Embryonic facial prominence (tissue), 1 donor: Measurements from ENCODE around the gene GXYLT2.

Source experiments
- DNase-seq: peaks from one replicate; pipeline ENCODE4 v3.0.0-alpha.2; 2016; ENCODE audit errors: extremely low spot score

GXYLT2 gene

DNA sequence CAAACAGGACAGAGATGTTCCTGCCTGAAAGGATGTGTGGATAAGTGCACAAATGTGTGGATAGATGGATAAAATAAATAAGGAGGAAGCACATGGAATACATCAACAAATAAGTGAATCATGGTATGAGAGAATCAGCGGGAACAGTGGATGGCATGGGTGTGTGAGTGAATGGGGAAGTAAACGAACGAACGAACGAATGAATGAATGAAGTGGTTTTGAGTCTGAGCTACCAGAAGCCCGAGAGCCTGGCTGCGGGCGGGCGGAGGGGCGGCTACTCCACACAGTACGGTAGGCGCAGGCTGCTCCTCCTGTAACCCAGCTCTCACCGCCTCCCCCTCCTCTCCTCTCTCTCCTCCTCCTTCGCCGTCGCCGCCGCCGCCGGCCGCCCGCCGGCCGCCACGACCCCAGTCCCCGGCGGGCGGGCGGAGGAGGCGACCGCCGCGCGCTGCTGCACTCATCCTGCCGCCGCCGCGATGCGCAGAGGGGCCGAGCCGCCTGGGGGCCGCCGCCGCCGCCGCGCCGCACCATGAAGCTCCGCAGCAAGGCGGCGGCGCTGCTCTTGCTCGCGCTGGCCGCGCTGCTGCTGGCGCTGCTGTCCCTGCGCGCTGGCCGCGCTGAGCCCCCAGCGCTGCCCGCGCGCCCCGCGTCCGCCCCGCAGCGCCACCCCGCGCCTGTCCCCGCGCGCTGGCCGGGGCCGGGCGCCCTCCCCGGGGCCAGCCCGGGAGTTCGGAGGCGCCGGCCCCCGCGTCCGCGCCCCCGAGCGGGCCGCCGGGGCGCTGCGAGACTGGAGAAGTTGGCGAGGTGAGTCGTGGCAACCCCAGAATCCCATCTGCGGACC lies at the start of gene GXYLT2:
GXYLT2 (plus strand) TSS at position 342 of the 841 bp plus-strand sequence; CDS start at position 530, 188 bp downstream.
- DNase-seq, result peak; percentile 78

- DNase-seq, result no peak
These were observed 48.8 kb upstream of the GXYLT2 start for GRCh38 chr3:72839057-72839456.

DNA sequence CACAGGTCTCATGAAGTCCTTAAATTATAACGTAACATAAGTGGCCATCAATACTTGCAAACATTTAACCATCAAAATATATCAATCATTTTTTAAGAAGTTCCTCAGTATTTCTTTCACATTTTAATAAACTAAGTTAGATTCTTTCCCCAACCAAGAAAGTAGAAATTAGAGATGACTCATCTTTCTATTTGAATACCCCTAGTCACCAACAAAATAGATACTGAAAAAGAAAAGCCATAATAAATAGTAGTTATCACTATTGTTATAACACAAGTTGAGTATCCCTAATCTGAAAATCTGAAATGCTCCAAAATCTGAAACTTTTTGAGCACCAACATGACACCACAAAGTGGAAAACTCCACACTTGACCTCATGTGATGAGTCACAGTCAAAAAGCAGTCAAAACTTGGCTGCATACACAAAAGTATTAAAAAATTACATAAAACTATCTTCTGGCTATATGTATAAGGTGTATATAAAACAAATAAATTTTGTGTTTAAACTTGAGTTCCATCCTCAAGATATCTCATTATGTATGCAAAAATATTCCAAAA lies 43.3 kb upstream of the GXYLT2 start:
- no peak for DNase-seq

DNA sequence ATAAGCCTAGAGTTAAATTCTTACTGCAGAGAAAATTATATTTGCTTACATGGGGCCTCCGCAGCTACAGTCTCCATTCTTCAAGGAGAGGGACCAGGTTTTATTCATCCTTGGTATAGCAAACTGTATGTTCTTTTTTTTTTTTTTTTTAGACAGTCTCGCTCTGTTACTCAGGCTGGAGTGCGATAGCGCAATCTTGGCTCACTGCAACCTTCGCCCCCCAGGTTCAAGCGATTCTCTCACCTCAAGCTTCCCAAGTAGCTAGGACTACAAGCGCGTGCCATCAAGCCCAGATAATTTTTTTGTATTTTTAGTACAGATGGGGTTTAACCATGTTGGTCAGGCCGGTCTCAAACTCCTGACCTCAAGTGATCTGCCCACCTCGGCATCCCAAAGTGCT lies 41.7 kb upstream of the GXYLT2 start:
- no peak for DNase-seq

DNA sequence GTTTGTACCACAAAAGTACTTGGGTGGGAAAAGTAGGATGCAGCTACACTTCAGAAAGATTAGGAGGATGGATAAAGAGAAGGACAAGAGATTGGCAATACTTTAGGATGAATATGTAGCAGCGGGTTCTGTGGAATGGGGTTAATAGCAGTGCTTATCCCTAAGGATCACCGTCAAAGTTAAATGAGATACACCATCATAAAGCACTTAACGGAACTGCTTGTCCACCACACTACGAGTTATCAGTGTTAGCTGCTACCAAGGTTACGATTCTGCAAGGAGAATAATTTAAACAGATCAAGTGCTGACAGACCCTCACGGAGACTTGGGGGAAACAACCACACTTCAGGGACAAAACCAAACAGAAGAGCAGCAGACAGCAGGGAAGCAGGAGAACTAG lies 40.6 kb upstream of the GXYLT2 start:
- DNase-seq, result no peak

DNA sequence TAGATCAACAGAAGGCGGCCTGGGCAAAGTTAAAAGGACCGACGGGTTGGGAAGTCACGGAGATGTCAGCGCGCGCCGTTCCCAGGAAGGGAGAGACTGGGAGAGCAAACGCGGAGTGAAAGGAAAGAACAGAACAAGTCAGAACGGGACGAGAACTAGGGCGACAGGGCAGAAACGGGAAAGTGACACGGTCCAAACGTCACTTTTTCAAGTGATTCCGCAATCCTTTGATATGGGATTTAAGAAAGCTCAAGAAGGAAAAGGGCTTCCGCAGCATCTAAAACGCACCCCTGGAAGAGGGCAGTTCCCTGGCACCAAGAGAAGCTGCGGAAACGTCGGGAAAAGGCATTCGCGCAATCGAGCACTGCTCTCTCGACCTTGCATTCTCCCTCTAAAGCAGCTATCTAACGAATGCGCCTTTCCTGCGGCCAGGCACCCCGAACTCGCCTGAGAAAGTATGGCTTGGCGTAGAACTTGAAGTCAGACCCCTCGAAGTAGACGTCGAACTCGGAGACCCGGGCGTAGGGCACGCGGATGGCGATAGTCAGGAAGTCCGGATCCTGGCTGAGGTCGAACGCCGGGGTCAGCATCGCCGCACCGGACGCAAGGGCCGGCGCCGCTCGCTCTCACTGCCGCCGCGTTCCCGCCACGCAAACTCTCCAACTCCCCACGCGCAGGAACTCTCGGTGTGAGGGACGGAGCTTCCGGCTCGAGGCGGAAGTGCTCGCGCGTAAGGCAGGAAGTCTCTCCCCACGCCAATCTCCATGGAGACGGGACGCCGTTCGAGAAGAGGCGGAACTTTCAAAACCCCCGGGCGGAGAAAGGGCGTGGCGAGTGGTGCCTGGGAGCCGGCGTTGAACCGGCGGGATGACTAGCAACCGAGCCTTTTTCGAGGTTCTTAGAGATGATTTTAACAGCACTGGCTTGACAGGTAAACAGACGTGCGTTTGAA lies 39.8 kb upstream of the GXYLT2 start, which contains the start of gene SHQ1:
SHQ1 (minus strand) TSS at position 695 of the 952 bp plus-strand sequence; CDS start at position 590, 105 bp downstream.
- DNase-seq, result peak; percentile 89

GRCh38 chr3:72848703-72849081 lies 39.2 kb upstream of the GXYLT2 start:
- DNase-seq, result no peak

- no peak for DNase-seq
These were observed 32.8 kb upstream of the GXYLT2 start for GRCh38 chr3:72855001-72855400.

GRCh38 chr3:72860053-72860452 lies 27.8 kb upstream of the GXYLT2 start:
- no peak for DNase-seq

DNA sequence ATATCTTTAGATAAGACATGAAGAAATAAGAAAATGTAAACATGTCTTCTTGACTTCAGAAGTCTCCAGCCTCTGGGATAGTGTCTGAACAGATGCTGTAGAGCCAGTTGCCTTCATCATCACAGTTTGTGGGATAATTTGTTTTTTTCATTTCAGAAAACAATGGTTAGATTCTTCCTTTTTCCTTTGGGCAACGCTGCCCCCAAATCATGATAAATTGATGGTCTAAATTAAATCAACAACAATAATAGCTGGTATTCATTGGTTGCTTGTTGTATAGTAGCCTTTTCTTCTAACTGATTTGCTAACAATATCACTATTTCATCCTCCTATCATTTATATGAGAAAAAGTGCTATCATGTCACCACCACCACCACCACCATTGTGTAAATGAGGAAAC lies 27.0 kb upstream of the GXYLT2 start:
- DNase-seq, result no peak

DNA sequence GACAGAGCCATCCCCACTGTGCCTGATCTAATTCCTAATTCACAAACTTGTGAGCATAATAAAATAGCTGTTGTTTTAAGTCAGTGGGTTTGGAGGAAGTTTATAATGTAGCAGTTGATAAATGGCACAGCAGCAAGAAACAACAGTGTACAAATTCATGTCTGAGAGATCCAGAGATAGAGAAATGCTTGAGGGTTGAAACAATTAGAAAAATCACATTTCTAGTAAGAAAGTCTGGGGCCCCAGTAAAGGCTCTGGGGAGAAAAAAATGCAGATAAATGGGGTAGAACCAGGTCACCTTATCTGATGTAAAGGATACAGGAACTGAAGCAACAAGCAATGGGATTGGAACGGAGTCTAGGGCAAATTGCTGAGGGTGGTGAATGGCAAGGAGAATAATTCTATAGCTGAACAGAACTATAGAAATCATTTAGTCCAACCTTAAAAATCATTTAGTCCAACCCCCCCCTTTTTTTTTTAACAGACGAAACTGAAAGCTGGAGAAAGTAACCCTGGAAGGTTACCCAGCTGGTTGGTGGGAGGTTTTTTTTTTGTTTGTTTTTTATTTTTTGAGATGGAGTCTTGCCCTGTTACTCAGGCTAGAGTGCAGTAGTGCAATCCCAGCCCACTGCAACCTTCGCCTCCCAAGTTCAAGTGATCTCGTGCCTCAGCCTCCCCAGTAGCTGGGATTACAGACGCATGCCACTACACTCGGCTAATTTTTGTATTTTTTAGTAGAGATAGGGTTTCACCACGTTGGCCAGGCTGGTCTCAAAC lies 25.3 kb upstream of the GXYLT2 start:
- no peak for DNase-seq

- DNase-seq, result no peak
These were observed 15.7 kb upstream of the GXYLT2 start for GRCh38 chr3:72872183-72872582.

GRCh38 chr3:72887343-72887704 lies 522 bp upstream of the GXYLT2 start:
- no peak for DNase-seq

DNA sequence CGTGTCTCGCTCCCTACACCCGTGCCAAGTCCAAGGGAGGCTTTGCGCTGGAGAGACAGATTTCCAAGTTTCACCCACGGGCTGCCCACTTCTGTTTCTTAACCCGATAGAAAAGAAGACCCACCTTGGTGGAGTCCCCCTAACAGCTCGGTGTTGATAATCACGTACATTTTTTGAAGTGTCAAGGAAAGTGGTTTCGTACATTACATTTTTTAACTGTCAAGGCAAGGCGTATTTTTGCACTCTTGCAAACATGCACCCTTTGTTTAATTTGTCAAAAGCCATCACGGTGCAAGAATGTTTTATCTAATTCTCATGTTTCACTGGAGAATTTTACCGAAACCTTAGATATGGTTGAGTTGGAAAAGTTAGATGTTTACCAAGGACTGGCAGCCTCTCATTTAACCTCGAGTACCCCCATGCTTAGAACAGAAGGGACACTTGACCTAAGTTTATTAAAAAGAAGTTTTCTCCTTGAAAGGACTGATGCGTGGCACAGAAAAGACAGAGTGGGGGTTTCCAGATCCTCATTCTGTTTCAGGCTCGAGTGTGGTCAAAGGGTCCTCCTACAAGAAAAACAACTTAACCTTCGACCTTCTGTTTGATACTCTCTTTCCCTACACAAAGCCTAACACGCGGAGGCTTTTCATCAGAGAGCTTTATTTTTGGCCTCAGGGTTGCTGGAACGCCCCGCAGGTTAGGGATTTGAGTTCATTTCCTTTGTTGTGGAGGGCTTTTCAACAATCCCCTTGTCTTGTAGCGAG lies 882 bp downstream of the GXYLT2 start:
- no peak for DNase-seq

GRCh38 chr3:72889310-72890165 lies 1.7 kb downstream of the GXYLT2 start:
- DNase-seq, result no peak

GRCh38 chr3:72890166-72890925 lies 2.5 kb downstream of the GXYLT2 start:
- DNase-seq, result no peak

DNA sequence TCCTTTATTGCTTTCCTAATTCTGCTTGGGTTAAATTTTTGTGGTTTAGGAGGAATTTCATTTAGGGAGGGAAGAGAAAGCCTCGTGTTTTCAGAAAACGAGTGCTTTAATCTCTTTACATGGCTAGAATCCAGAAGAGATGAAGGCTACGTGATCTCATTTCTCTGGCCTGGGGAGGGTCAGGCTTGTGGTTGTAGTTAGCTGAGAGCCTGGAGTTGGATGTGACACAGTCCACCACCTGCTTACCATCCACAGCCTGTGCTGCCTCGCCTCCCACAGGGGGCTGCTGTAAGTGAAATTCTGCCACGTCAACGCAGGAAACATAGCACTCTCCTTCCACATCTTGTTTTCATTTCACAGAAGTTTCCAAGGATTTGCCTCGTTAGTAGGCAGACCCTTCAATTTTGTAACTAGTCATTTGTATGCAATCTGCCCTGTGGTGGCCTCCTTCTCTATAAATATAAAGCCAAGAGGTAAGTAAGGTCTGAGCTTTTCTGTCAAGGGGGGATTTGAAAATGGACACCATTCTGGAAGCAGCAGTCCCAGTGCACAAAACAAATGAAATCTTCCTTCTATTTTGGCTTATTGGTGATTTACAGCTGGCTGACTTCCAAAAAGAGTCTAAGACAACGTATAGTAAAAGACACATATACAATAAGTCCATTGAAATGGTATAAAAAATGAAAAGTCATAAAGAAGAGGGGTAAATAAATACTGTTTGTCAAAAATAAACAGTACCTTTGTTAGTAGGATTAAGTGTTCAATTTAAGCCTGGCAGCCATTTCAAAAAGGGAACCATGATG lies 3.4 kb downstream of the GXYLT2 start:
- peak; percentile 90 for DNase-seq
